ENCODE measurements around the gene ST3GAL6. TPM values are rescaled to one million over a fixed set of nuclear protein-coding genes. Genes with fewer than 3 reads are reported as not detected.

Gene ST3GAL6
- polyA plus RNA-seq, 3 donors: 21.0 to 49.5 (median 22.8) TPM

DNA sequence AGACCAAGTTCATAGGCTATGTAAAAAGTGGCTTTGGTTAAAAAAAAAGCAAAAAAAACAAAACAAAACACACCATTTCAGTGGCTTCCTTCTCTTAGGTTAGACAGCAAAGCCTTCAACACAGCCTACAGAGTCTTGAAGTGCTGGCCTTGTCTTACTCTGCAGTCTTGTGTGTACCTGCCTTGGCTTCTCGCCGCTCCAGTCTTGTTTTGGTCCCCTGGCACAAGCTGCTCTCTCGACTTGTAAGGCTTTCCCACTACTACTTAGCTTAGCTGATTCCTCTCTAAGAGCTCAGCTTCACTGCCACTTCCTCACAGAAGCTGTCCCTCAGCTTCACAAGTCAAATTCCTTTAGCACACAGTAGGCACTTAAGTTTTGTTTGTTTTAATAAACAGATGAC lies 63.0 kb downstream of the ST3GAL6 start:
- DNase-seq: no peak
- Histone ChIP-seq H2AFZ (ENCODE audit: insufficient read depth, low read depth, low read length, poor library complexity, severe bottlenecking) (no peak overlapping the region), H3K9ac (ENCODE audit: insufficient read depth, low read length, poor library complexity, severe bottlenecking) (no peak overlapping the region), H3K79me2 (ENCODE audit: insufficient read depth, low read length) (no peaks in the 10 kb centered on the region), H3K4me2 (replicated peaks; ENCODE audit: extremely low read depth, low read length, poor library complexity, severe bottlenecking) (no peak overlapping the region), H3K4me3 (replicated peaks in 1 of 3; ENCODE audit: low read depth in 2 of 3, low read length in 3 of 3) (no peak overlapping the region), H3K4me1 (ENCODE audit: control insufficient read depth in 1 of 2, insufficient read depth in 2 of 2, low read length in 2 of 2) (no peaks in the 10 kb centered on the region), H3K9me3 (replicated peaks in 1 of 2; ENCODE audit: control insufficient read depth in 1 of 2, insufficient read depth in 1 of 2, low read length in 2 of 2) (no peaks in the 10 kb centered on the region), H3K27ac (ENCODE audit: low read depth in 1 of 2, low read length in 2 of 2) (no peak overlapping the region), H4K20me1 (ENCODE audit: insufficient read depth, low read length) (no peaks in the 10 kb centered on the region), H3K36me3 (replicated peaks in 1 of 2; ENCODE audit: control insufficient read depth in 1 of 2, insufficient read depth in 2 of 2, low read length in 2 of 2) (no peaks in the 10 kb centered on the region), H3K27me3 (ENCODE audit: control insufficient read depth in 2 of 2, insufficient read depth in 2 of 2, low read length in 2 of 2) (no peaks in the 10 kb centered on the region)
- Mint-ChIP-seq H3K36me3 (no peaks in the 10 kb centered on the region), H3K27me3 (ENCODE audit: low read depth in 3 of 3) (no peaks in the 10 kb centered on the region), H3K9me3 (peaks cover 0 to 5% (median 0%) of the 10 kb centered on the region in 7 donors), H3K4me3 (no peak overlapping the region), H3K4me1 (no peaks in the 10 kb centered on the region), H3K27ac (no peak overlapping the region)
- intact Hi-C loops (cut with micrococcal nuclease): no loop called here
- 76% methylated on average over 3 of the region's 3 CpGs for WGBS (ENCODE audit: insufficient coverage)
- TF ChIP-seq, protein P1, sequence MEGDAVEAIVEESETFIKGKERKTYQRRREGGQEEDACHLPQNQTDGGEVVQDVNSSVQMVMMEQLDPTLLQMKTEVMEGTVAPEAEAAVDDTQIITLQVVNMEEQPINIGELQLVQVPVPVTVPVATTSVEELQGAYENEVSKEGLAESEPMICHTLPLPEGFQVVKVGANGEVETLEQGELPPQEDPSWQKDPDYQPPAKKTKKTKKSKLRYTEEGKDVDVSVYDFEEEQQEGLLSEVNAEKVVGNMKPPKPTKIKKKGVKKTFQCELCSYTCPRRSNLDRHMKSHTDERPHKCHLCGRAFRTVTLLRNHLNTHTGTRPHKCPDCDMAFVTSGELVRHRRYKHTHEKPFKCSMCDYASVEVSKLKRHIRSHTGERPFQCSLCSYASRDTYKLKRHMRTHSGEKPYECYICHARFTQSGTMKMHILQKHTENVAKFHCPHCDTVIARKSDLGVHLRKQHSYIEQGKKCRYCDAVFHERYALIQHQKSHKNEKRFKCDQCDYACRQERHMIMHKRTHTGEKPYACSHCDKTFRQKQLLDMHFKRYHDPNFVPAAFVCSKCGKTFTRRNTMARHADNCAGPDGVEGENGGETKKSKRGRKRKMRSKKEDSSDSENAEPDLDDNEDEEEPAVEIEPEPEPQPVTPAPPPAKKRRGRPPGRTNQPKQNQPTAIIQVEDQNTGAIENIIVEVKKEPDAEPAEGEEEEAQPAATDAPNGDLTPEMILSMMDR (IDR thresholded peaks at IDR 0.05): no peak

- Mint-ChIP-seq H3K27ac (no peak overlapping the region), H3K27me3 (ENCODE audit: low read depth in 3 of 3) (no peaks in the 10 kb centered on the region), H3K4me1 (no peaks in the 10 kb centered on the region), H3K9me3 (peaks cover 0 to 5% (median 2%) of the 10 kb centered on the region in 7 donors), H3K4me3 (no peak overlapping the region), H3K36me3 (no peaks in the 10 kb centered on the region)
- Histone ChIP-seq H3K9ac (ENCODE audit: insufficient read depth, low read length, poor library complexity, severe bottlenecking) (no peak overlapping the region), H3K27ac (ENCODE audit: low read depth in 1 of 2, low read length in 2 of 2) (no peak overlapping the region), H3K4me2 (replicated peaks; ENCODE audit: extremely low read depth, low read length, poor library complexity, severe bottlenecking) (no peak overlapping the region), H3K79me2 (ENCODE audit: insufficient read depth, low read length) (no peaks in the 10 kb centered on the region), H3K27me3 (ENCODE audit: control insufficient read depth in 2 of 2, insufficient read depth in 2 of 2, low read length in 2 of 2) (no peaks in the 10 kb centered on the region), H3K4me1 (ENCODE audit: control insufficient read depth in 1 of 2, insufficient read depth in 2 of 2, low read length in 2 of 2) (no peaks in the 10 kb centered on the region), H3K9me3 (replicated peaks in 1 of 2; ENCODE audit: control insufficient read depth in 1 of 2, insufficient read depth in 1 of 2, low read length in 2 of 2) (no peaks in the 10 kb centered on the region), H3K36me3 (replicated peaks in 1 of 2; ENCODE audit: control insufficient read depth in 1 of 2, insufficient read depth in 2 of 2, low read length in 2 of 2) (no peaks in the 10 kb centered on the region), H4K20me1 (ENCODE audit: insufficient read depth, low read length) (no peaks in the 10 kb centered on the region), H3K4me3 (replicated peaks in 1 of 3; ENCODE audit: low read depth in 2 of 3, low read length in 3 of 3) (no peak overlapping the region), H2AFZ (ENCODE audit: insufficient read depth, low read depth, low read length, poor library complexity, severe bottlenecking) (no peak overlapping the region)
- no CpG with 5 or more reads among the region's 1 CpG for WGBS (ENCODE audit: insufficient coverage)
- DNase-seq: no peak
- intact Hi-C loops (cut with micrococcal nuclease): no loop called here
- TF ChIP-seq, protein P1 (IDR thresholded peaks at IDR 0.05): no peak
These were observed 64.2 kb downstream of the ST3GAL6 start for GRCh38 chr3:98827221-98827920.
